SJSA1 (cell line): ENCODE results near the gene TGDS. TPM values are rescaled to one million over a fixed set of nuclear protein-coding genes. Genes with fewer than 3 reads are reported as not detected.
"Not testable (repeated sequence)": the region's sequence is repeated elsewhere in the genome, so short reads cannot be mapped to it uniquely, and the experiment has no call there.

Experiments
- DNase-seq, 2 experiments: peaks; one replicate each; pipeline ENCODE4 v3.0.0-alpha.2; 2015 to 2020; ENCODE audit warnings: low spot score in 2 of 2, low read depth in 1 of 2
- H3K27ac ChIP-seq: fragments of 250-450 bp; sonication (Bioruptor Pico); 2 replicates; pipeline ENCODE4 v1.5.1; 2020; ENCODE audit warnings: mild to moderate bottlenecking, moderate library complexity
- H3K27me3 ChIP-seq: fragments of 250-450 bp; sonication (Bioruptor Pico); replicated peaks from 2 replicates; pipeline ENCODE4 v1.5.1; 2020; ENCODE audit warnings: mild to moderate bottlenecking, moderate library complexity
- H3K36me3 ChIP-seq: fragments of 250-450 bp; sonication (Bioruptor Pico); 2 replicates; pipeline ENCODE4 v1.5.1; 2020; ENCODE audit warnings: mild to moderate bottlenecking
- H3K4me1 ChIP-seq: fragments of 250-450 bp; sonication (Bioruptor Pico); replicated peaks from 2 replicates; pipeline ENCODE4 v1.6.1; 2021; ENCODE audit warnings: mild to moderate bottlenecking
- H3K4me3 ChIP-seq: fragments of 250-450 bp; sonication (Bioruptor Pico); 2 replicates; pipeline ENCODE4 v1.5.1; 2020; ENCODE audit warnings: mild to moderate bottlenecking
- H3K9me3 ChIP-seq: fragments of 250-450 bp; sonication (Bioruptor Pico); replicated peaks from 2 replicates; pipeline ENCODE4 v1.5.1; 2020; ENCODE audit warnings: mild to moderate bottlenecking
- total RNA-seq: library from RNA; depleted of rRNA; stranded (reverse); fragments of >200 nt; shearing (Covaris generic); gene quantifications from 2 replicates; pipeline ENCODE4 v1.2.3, GENCODE V29; 2014; rRNA removed

The TGDS gene
- total RNA-seq, 1 experiment from 2014 or later, result 12.1 TPM

DNA sequence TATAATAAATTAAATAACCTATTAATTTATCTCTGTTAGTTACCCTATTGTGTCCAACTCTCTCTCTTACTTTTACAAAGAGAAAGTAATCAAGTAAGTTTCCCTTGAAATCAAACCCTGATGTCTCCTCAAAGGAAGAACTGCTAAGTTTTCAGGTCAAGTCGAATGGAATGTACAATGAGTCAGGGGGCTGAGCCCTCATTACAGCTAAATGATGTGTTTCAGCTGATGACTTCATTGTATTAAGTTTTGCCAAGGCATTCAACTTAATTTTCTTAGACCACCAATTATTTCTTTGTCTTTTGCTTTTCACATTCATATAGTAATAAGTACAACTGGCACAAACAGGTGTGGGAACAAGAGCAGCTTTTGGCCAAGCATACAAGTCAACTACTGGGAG is 61.8 kb downstream of the TGDS start:
- no peaks in the 10 kb centered on the region for H3K27me3 ChIP-seq

DNA sequence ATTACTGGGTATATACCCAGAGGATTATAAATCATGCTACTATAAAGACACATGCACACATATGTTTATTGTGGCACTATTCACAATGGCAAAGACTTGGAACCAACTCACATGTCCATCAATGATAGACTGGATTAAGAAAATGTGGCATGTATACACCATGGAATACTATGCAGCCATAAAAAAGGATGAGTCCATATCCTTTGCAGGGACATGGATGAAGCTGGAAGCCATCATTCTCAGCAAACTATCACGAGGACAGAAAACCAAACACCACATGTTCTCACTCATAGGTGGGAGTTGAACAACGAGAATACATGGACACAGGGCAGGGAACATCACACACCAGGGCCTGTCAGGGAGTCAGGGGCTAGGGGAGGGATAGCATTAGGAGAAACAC is 63.7 kb downstream of the TGDS start:
- H3K27me3 ChIP-seq, DNase-seq, H3K27ac ChIP-seq, H3K36me3 ChIP-seq, H3K9me3 ChIP-seq, H3K4me3 ChIP-seq, H3K4me1 ChIP-seq: not testable (repeated sequence)

More for the DNA sequence above, 61.8 kb downstream of the TGDS start:
- Histone ChIP-seq H3K27ac (no peak overlapping the region), H3K36me3 (no peaks in the 10 kb centered on the region), H3K4me3 (no peak overlapping the region), H3K4me1 (no peaks in the 10 kb centered on the region), H3K9me3 (no peaks in the 10 kb centered on the region)
- no peak for DNase-seq

- not testable (repeated sequence) for H3K4me3 ChIP-seq, DNase-seq, H3K9me3 ChIP-seq, H3K36me3 ChIP-seq, H3K4me1 ChIP-seq, H3K27ac ChIP-seq, H3K27me3 ChIP-seq
These were observed 69.0 kb downstream of the TGDS start for GRCh38 chr13:94526956-94527355.

DNA sequence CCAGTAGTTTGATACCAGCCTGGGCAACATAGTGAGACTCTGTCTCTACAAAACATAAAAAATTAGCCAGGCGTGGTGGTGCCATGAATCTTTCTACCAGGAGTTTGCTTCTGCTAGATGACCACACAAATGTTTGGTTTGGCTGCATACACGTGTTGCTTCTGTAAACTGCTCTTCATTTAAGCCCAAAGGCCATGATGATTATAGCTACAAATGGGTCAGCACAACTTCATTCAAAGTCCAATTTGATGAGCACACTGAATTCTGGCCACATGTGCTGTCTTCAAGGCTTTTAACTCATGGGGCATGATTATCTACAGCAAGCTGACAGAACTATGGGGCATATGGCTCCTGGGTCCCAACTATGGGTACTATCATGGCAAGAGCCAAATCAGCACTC is 70.2 kb downstream of the TGDS start:
- Histone ChIP-seq H3K4me1 (no peaks in the 10 kb centered on the region), H3K36me3 (no peaks in the 10 kb centered on the region), H3K27me3 (no peaks in the 10 kb centered on the region), H3K4me3 (no peak overlapping the region), H3K27ac (no peak overlapping the region), H3K9me3 (no peaks in the 10 kb centered on the region)
- DNase-seq, result no peak

- H3K4me1 ChIP-seq, result no peaks in the 10 kb centered on the region
- no peaks in the 10 kb centered on the region for H3K36me3 ChIP-seq
- H3K27ac ChIP-seq, result no peak overlapping the region
- DNase-seq, result no peak
- H3K4me3 ChIP-seq, result no peak overlapping the region
- no peaks in the 10 kb centered on the region for H3K27me3 ChIP-seq
- no peaks in the 10 kb centered on the region for H3K9me3 ChIP-seq
These were observed 71.5 kb downstream of the TGDS start for GRCh38 chr13:94524407-94524806.

Other genes with a start within 250 kb of the TGDS start
- not detected in 2 replicates for gene DCT, start 116.5 kb downstream of the TGDS start, total RNA-seq
- 9.2 and 10.7 TPM in 2 replicates for gene GPR180, start 5.7 kb upstream of the TGDS start, total RNA-seq
- not detected in 2 replicates for gene SOX21, start 116.4 kb upstream of the TGDS start, total RNA-seq